Measurements from ENCODE around the gene ERC1. TPM values are rescaled to one million over a fixed set of nuclear protein-coding genes. Genes with fewer than 3 reads are reported as not detected.

The ERC1 gene
- total and polyA plus RNA-seq, 3 experiments from 2014 or later: 11.0 to 24.2 (median 22.6) TPM

GRCh38 chr12:1529228-1529861 lies 538.3 kb downstream of the ERC1 start:
- Mint-ChIP-seq H3K27ac (peak overlapping the region in 2 of 8 donors; percentile 28 to 30), H3K27me3 (peaks cover 67 to 76% of the 10 kb centered on the region in 2 donors), H3K4me3 (peak overlapping the region; percentile 69 to 91 (median 80)), H3K9me3 (no peaks in the 10 kb centered on the region), H3K4me1 (peaks cover 26 to 37% (median 29%) of the 10 kb centered on the region in 3 donors), H3K36me3 (peaks cover 0 to 7% (median 0%) of the 10 kb centered on the region in 3 donors)
- ChIA-PET CTCF (no interaction called here), POLR2A (no interaction called here)
- peaks cover 42% of the 10 kb centered on the region for H3K27me3 ChIP-seq (ENCODE audit: insufficient read depth, low read length, poor library complexity, severe bottlenecking)
- peaks cover 32% of the 10 kb centered on the region for H3K4me1 ChIP-seq (ENCODE audit: insufficient read depth, low read length)
- H3K36me3 ChIP-seq (ENCODE audit: insufficient read depth, low read length): no peaks in the 10 kb centered on the region
- DNase-seq: no peak
- H3K9me3 ChIP-seq (ENCODE audit: low read length): no peaks in the 10 kb centered on the region
- no peak overlapping the region for H3K27ac ChIP-seq (ENCODE audit: low read depth, low read length)
- no peak overlapping the region for H3K4me3 ChIP-seq (ENCODE audit: low read length)

GRCh38 chr12:1529862-1530591 lies 539.0 kb downstream of the ERC1 start:
- H3K27ac Mint-ChIP-seq: peak overlapping the region in 1 of 8 donors; percentile 28
- Histone ChIP-seq H3K36me3 (ENCODE audit: insufficient read depth, low read length) (no peaks in the 10 kb centered on the region), H3K9me3 (ENCODE audit: low read length) (no peaks in the 10 kb centered on the region), H3K27ac (ENCODE audit: low read depth, low read length) (no peak overlapping the region), H3K4me1 (ENCODE audit: insufficient read depth, low read length) (peaks cover 39% of the 10 kb centered on the region), H3K27me3 (ENCODE audit: insufficient read depth, low read length, poor library complexity, severe bottlenecking) (peaks cover 47% of the 10 kb centered on the region), H3K4me3 (ENCODE audit: low read length) (no peak overlapping the region)
- ChIA-PET CTCF (no interaction called here), POLR2A (no interaction called here)
- H3K4me3 Mint-ChIP-seq: peak overlapping the region; percentile 69 to 91 (median 80)
- H3K27me3 Mint-ChIP-seq: peaks cover 66 to 69% of the 10 kb centered on the region in 2 donors
- H3K4me1 Mint-ChIP-seq: peaks cover 31 to 42% (median 34%) of the 10 kb centered on the region in 3 donors
- no peaks in the 10 kb centered on the region for H3K9me3 Mint-ChIP-seq
- peak in 1 of 5 donors; percentile 12 for DNase-seq
- H3K36me3 Mint-ChIP-seq: peaks cover 0 to 7% (median 0%) of the 10 kb centered on the region in 3 donors

GRCh38 chr12:1530592-1531152 lies 539.6 kb downstream of the ERC1 start:
- H3K27me3 Mint-ChIP-seq: peaks cover 63 to 67% of the 10 kb centered on the region in 2 donors
- CTCF ChIA-PET: interaction anchor here (0.6 kb wide), 1 partner anchor 518 kb away, joined by 3 read pairs; no protein-coding TSS in a partner anchor

GRCh38 chr12:1531153-1531653 lies 540.2 kb downstream of the ERC1 start:
- peaks cover 62 to 69% of the 10 kb centered on the region in 2 donors for H3K27me3 Mint-ChIP-seq
- H3K4me1 Mint-ChIP-seq: peaks cover 33 to 42% (median 34%) of the 10 kb centered on the region in 3 donors
- no peak overlapping the region for H3K27ac ChIP-seq (ENCODE audit: low read depth, low read length)
- peak overlapping the region in 6 of 7 donors; percentile 65 to 89 (median 84) for H3K4me3 Mint-ChIP-seq
- H3K4me1 ChIP-seq (ENCODE audit: insufficient read depth, low read length): peaks cover 39% of the 10 kb centered on the region
- H3K27ac Mint-ChIP-seq: no peak overlapping the region
- no peaks in the 10 kb centered on the region for H3K36me3 ChIP-seq (ENCODE audit: insufficient read depth, low read length)
- H3K4me3 ChIP-seq (ENCODE audit: low read length): peak overlapping the region; percentile 26
- no peaks in the 10 kb centered on the region for H3K9me3 Mint-ChIP-seq
- no peaks in the 10 kb centered on the region for H3K9me3 ChIP-seq (ENCODE audit: low read length)
- H3K27me3 ChIP-seq (ENCODE audit: insufficient read depth, low read length, poor library complexity, severe bottlenecking): peaks cover 55% of the 10 kb centered on the region
- DNase-seq: no peak
- H3K36me3 Mint-ChIP-seq: peaks cover 0 to 3% (median 0%) of the 10 kb centered on the region in 3 donors
- ChIA-PET POLR2A (no interaction called here), CTCF (interaction anchor here (0.6 kb wide), 1 partner anchor 519 kb away, joined by 3 read pairs; no protein-coding TSS in a partner anchor)

More at GRCh38 chr12:1530592-1531152, 539.6 kb downstream of the ERC1 start:
- Histone ChIP-seq H3K27me3 (ENCODE audit: insufficient read depth, low read length, poor library complexity, severe bottlenecking) (peaks cover 53% of the 10 kb centered on the region), H3K4me3 (ENCODE audit: low read length) (no peak overlapping the region), H3K4me1 (ENCODE audit: insufficient read depth, low read length) (peaks cover 39% of the 10 kb centered on the region), H3K36me3 (ENCODE audit: insufficient read depth, low read length) (no peaks in the 10 kb centered on the region), H3K9me3 (ENCODE audit: low read length) (no peaks in the 10 kb centered on the region), H3K27ac (ENCODE audit: low read depth, low read length) (no peak overlapping the region)
- H3K36me3 Mint-ChIP-seq: peaks cover 0 to 4% (median 0%) of the 10 kb centered on the region in 3 donors
- POLR2A ChIA-PET: no interaction called here
- peak overlapping the region in 1 of 7 donors; percentile 87 for H3K4me3 Mint-ChIP-seq
- no peaks in the 10 kb centered on the region for H3K9me3 Mint-ChIP-seq
- peaks cover 33 to 42% (median 34%) of the 10 kb centered on the region in 3 donors for H3K4me1 Mint-ChIP-seq
- no peak for DNase-seq
- H3K27ac Mint-ChIP-seq: no peak overlapping the region

GRCh38 chr12:1531654-1532374 lies 540.8 kb downstream of the ERC1 start:
- H3K9me3 Mint-ChIP-seq: no peaks in the 10 kb centered on the region
- Histone ChIP-seq H3K27ac (ENCODE audit: low read depth, low read length) (no peak overlapping the region), H3K4me1 (ENCODE audit: insufficient read depth, low read length) (peaks cover 39% of the 10 kb centered on the region), H3K36me3 (ENCODE audit: insufficient read depth, low read length) (no peaks in the 10 kb centered on the region), H3K9me3 (ENCODE audit: low read length) (no peaks in the 10 kb centered on the region), H3K27me3 (ENCODE audit: insufficient read depth, low read length, poor library complexity, severe bottlenecking) (peaks cover 58% of the 10 kb centered on the region), H3K4me3 (ENCODE audit: low read length) (peak overlapping the region; percentile 26)
- CTCF ChIA-PET: interaction anchor here (1.5 kb wide), 1 partner anchor 414 kb away, joined by 7 read pairs; no protein-coding TSS in a partner anchor
- DNase-seq: no peak
- peaks cover 61 to 68% of the 10 kb centered on the region in 2 donors for H3K27me3 Mint-ChIP-seq
- peak overlapping the region; percentile 68 to 89 (median 85) for H3K4me3 Mint-ChIP-seq
- POLR2A ChIA-PET: no interaction called here
- H3K27ac Mint-ChIP-seq: peak overlapping the region in 1 of 8 donors; percentile 69
- peaks cover 33 to 42% (median 34%) of the 10 kb centered on the region in 3 donors for H3K4me1 Mint-ChIP-seq
- H3K36me3 Mint-ChIP-seq: peaks cover 0 to 3% (median 0%) of the 10 kb centered on the region in 3 donors

GRCh38 chr12:1532375-1533165 lies 541.5 kb downstream of the ERC1 start:
- Mint-ChIP-seq H3K27me3 (peaks cover 61 to 72% of the 10 kb centered on the region in 2 donors), H3K4me1 (peaks cover 33 to 42% (median 34%) of the 10 kb centered on the region in 3 donors), H3K36me3 (peaks cover 0 to 3% (median 0%) of the 10 kb centered on the region in 3 donors), H3K27ac (peak overlapping the region in 2 of 8 donors; percentile 4 to 69), H3K4me3 (peak overlapping the region; percentile 68 to 91 (median 85)), H3K9me3 (no peaks in the 10 kb centered on the region)
- Histone ChIP-seq H3K27ac (ENCODE audit: low read depth, low read length) (no peak overlapping the region), H3K4me3 (ENCODE audit: low read length) (peak overlapping the region; percentile 53), H3K36me3 (ENCODE audit: insufficient read depth, low read length) (no peaks in the 10 kb centered on the region), H3K9me3 (ENCODE audit: low read length) (no peaks in the 10 kb centered on the region), H3K4me1 (ENCODE audit: insufficient read depth, low read length) (peaks cover 39% of the 10 kb centered on the region), H3K27me3 (ENCODE audit: insufficient read depth, low read length, poor library complexity, severe bottlenecking) (peaks cover 64% of the 10 kb centered on the region)
- POLR2A ChIA-PET: interaction anchor here (1.2 kb wide), 1 partner anchor 60 kb away, joined by 4 read pairs; no protein-coding TSS in a partner anchor
- DNase-seq: no peak
- CTCF ChIA-PET: interaction anchor here (1.0 to 1.5 kb wide), 3 partner anchors 19 to 415 kb away, joined by 3 to 7 read pairs (median 3); no protein-coding TSS in a partner anchor

All from CD8-positive, alpha-beta memory T cell (primary cell).